Osteoblast (primary cell): ENCODE data around the gene R3HDM2. TPM values are rescaled to one million over a fixed set of nuclear protein-coding genes. Genes with fewer than 3 reads are reported as not detected.

Source experiments
- DNase-seq: peaks from one replicate; pipeline ENCODE4 v3.0.0; 2011; ENCODE audit warnings: low spot score, mixed read lengths; ENCODE audit not compliant: insufficient read length; ENCODE audit errors: missing footprints
- H2AFZ ChIP-seq: 2 replicates; pipeline ENCODE4 v1.6.0; 2011; ENCODE audit warnings: mild to moderate bottlenecking, low read length
- H3K27ac ChIP-seq: 2 replicates; pipeline ENCODE4 v1.5.1; 2011; ENCODE audit warnings: mild to moderate bottlenecking, low read depth, low read length, moderate library complexity
- H3K27me3 ChIP-seq: 2 replicates; pipeline ENCODE4 v1.6.0; 2012; ENCODE audit warnings: mild to moderate bottlenecking, control low read depth, inconsistent platforms, low read length, moderate library complexity; ENCODE audit not compliant: insufficient read depth
- H3K36me3 ChIP-seq: 2 replicates; pipeline ENCODE4 v1.5.1; 2011; ENCODE audit warnings: mild to moderate bottlenecking, low read length, control low read depth, moderate library complexity; ENCODE audit not compliant: insufficient read depth
- H3K4me1 ChIP-seq: 2 replicates; pipeline ENCODE4 v1.5.1; 2011; ENCODE audit warnings: mild to moderate bottlenecking, low read length, control low read depth, moderate library complexity; ENCODE audit not compliant: insufficient read depth
- H3K4me2 ChIP-seq: 2 replicates; pipeline ENCODE4 v1.6.0; 2011; ENCODE audit warnings: mild to moderate bottlenecking, low read length; ENCODE audit not compliant: insufficient read depth
- H3K4me3 ChIP-seq: fragments of 200-600 bp; sonication (generic); 3 replicates; pipeline ENCODE4 v1.5.1; 2012; ENCODE audit warnings: mild to moderate bottlenecking, low read length, inconsistent platforms; ENCODE audit not compliant: insufficient read depth
- H3K79me2 ChIP-seq: 2 replicates; pipeline ENCODE4 v1.6.0; 2012; ENCODE audit warnings: mild to moderate bottlenecking, low read length, control low read depth, inconsistent platforms; ENCODE audit not compliant: insufficient read depth
- H3K9me3 ChIP-seq: 2 replicates; pipeline ENCODE4 v1.5.1; 2011; ENCODE audit warnings: low read depth, low read length, control low read depth
- H4K20me1 ChIP-seq: 2 replicates; pipeline ENCODE4 v1.6.0; 2012; ENCODE audit warnings: mild to moderate bottlenecking, low read length, control low read depth; ENCODE audit not compliant: insufficient read depth
- total RNA-seq: library from RNA; depleted of rRNA; stranded (reverse); fragments of >200 nt; gene quantifications from 2 replicates; pipeline ENCODE4 v1.2.3, GENCODE V29; 2012
- TF ChIP-seq, protein P1 (sequence below): IDR thresholded peaks from 2 replicates; pipeline ENCODE4 v1.5.1; 2011; ENCODE audit warnings: mild to moderate bottlenecking, low read depth, low read length, moderate library complexity; ENCODE audit errors: extremely low read depth

Gene R3HDM2
- total RNA-seq, 1 donor: 23.2 TPM

DNA sequence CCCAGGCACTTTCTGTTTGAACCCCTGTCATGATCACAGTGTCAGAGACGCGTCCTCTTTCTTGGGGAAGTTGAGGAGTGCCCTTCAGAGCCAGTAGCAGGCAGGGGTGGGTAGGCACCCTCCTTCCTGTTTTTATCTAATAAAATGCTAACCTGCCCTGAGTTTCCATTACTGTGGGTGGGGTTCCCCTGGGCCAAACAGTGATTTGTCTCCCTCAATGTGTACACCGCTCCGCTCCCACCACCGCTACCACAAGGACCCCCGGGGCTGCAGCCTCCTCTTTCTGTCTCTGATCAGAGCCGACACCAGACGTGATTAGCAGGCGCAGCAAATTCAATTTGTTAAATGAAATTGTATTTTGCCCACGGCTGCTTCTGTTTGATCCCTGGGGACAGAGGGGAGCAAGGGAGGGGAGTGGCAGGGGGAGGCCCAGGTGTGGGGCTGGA is 196.2 kb downstream of the R3HDM2 start:
- H3K4me2 ChIP-seq: no peak overlapping the region
- peaks cover 37% of the 10 kb centered on the region for H3K36me3 ChIP-seq
- H4K20me1 ChIP-seq: peaks cover 45% of the 10 kb centered on the region
- peaks cover 49% of the 10 kb centered on the region for H3K4me1 ChIP-seq
- peak overlapping the region; percentile 72 for H3K27ac ChIP-seq
- TF ChIP-seq, protein P1, sequence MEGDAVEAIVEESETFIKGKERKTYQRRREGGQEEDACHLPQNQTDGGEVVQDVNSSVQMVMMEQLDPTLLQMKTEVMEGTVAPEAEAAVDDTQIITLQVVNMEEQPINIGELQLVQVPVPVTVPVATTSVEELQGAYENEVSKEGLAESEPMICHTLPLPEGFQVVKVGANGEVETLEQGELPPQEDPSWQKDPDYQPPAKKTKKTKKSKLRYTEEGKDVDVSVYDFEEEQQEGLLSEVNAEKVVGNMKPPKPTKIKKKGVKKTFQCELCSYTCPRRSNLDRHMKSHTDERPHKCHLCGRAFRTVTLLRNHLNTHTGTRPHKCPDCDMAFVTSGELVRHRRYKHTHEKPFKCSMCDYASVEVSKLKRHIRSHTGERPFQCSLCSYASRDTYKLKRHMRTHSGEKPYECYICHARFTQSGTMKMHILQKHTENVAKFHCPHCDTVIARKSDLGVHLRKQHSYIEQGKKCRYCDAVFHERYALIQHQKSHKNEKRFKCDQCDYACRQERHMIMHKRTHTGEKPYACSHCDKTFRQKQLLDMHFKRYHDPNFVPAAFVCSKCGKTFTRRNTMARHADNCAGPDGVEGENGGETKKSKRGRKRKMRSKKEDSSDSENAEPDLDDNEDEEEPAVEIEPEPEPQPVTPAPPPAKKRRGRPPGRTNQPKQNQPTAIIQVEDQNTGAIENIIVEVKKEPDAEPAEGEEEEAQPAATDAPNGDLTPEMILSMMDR: no peak
- DNase-seq: peak; percentile 82
- no peak overlapping the region for H2AFZ ChIP-seq
- H3K79me2 ChIP-seq: peaks cover 37% of the 10 kb centered on the region
- H3K27me3 ChIP-seq: peaks cover 14% of the 10 kb centered on the region
- H3K4me3 ChIP-seq: no peak overlapping the region
- no peaks in the 10 kb centered on the region for H3K9me3 ChIP-seq

DNA sequence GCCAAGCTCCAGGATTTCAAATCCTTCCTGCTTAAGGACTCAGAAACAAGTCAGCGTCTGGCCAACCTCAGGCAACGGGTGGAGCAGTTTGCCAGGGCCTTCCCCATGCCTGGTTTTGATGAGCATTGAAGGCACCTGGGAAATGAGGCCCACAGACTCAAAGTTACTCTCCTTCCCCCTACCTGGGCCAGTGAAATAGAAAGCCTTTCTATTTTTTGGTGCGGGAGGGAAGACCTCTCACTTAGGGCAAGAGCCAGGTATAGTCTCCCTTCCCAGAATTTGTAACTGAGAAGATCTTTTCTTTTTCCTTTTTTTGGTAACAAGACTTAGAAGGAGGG is 196.6 kb downstream of the R3HDM2 start:
- Histone ChIP-seq H2AFZ (no peak overlapping the region), H4K20me1 (peaks cover 45% of the 10 kb centered on the region), H3K4me2 (no peak overlapping the region), H3K4me3 (no peak overlapping the region), H3K27ac (peak overlapping the region; percentile 72), H3K79me2 (peaks cover 38% of the 10 kb centered on the region), H3K36me3 (peaks cover 37% of the 10 kb centered on the region), H3K27me3 (peaks cover 14% of the 10 kb centered on the region), H3K4me1 (peaks cover 47% of the 10 kb centered on the region), H3K9me3 (no peaks in the 10 kb centered on the region)
- TF ChIP-seq, protein P1: no peak
- DNase-seq: no peak

DNA sequence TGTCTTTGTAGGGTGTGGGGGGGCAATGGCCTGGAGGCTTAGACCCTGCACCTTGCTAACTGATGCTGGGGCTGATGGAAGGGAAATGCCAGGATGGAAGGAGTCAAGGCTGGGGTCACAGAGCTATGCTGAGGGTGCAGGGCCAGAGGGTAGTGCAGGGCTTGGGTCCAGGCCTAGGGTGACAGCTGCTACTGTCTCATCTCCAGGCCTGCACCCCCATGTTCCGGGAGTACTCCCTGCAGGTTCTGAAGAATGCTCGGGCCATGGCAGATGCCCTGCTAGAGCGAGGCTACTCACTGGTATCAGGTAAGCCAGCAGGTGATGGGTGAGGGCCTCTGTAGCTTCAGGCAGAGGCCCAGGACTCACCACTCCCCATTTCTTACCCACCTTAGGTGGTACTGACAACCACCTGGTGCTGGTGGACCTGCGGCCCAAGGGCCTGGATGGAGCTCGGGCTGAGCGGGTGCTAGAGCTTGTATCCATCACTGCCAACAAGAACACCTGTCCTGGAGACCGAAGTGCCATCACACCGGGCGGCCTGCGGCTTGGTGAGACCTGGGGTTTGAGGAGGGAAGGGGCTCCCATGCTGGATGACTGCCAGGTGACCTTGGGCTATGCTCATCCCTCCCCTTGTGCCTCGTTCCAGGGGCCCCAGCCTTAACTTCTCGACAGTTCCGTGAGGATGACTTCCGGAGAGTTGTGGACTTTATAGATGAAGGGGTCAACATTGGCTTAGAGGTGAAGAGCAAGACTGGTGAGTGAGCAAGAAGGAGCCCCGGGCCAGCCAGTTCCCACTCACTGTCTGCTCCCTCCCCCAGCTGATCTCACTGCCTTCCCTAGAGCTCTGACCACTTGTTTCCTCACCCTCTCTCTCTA is 197.2 kb downstream of the R3HDM2 start:
- H3K4me2 ChIP-seq: no peak overlapping the region
- peak; percentile 94 for DNase-seq
- peak overlapping the region; percentile 72 for H3K27ac ChIP-seq
- no peak overlapping the region for H3K4me3 ChIP-seq
- peaks cover 37% of the 10 kb centered on the region for H3K36me3 ChIP-seq
- TF ChIP-seq, protein P1: no peak
- no peaks in the 10 kb centered on the region for H3K9me3 ChIP-seq
- peaks cover 45% of the 10 kb centered on the region for H4K20me1 ChIP-seq
- peaks cover 38% of the 10 kb centered on the region for H3K79me2 ChIP-seq
- no peak overlapping the region for H2AFZ ChIP-seq
- H3K27me3 ChIP-seq: peaks cover 10% of the 10 kb centered on the region
- peaks cover 50% of the 10 kb centered on the region for H3K4me1 ChIP-seq

DNA sequence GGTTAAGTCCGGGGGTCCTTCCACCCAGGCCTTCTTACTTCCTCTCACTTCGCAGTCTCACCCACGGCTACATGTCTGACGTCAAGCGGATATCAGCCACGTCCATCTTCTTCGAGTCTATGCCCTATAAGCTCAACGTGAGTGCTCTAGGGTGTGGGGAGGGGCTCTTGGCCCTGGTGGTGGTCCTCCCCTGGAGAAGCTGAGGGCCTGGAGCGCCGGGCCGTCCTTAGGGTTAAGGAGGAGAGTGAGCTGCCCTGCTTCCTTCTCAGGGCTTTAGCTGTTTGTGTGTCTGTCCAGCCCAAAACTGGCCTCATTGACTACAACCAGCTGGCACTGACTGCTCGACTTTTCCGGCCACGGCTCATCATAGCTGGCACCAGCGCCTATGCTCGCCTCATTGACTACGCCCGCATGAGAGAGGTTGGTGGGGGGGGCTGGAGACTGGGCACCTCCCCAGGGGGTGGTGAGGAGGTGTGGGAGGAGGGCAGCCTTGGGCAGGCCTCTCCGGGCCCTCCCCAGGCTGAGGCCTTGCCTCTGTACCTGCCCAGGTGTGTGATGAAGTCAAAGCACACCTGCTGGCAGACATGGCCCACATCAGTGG is 198.6 kb downstream of the R3HDM2 start:
- H3K4me1 ChIP-seq: peaks cover 53% of the 10 kb centered on the region
- no peaks in the 10 kb centered on the region for H3K9me3 ChIP-seq
- DNase-seq: peak; percentile 75
- peaks cover 37% of the 10 kb centered on the region for H3K36me3 ChIP-seq
- no peak overlapping the region for H2AFZ ChIP-seq
- peaks cover 3% of the 10 kb centered on the region for H3K27me3 ChIP-seq
- H3K27ac ChIP-seq: peak overlapping the region; percentile 98
- no peak overlapping the region for H3K4me3 ChIP-seq
- peaks cover 45% of the 10 kb centered on the region for H4K20me1 ChIP-seq
- TF ChIP-seq, protein P1: no peak
- H3K79me2 ChIP-seq: peaks cover 38% of the 10 kb centered on the region
- no peak overlapping the region for H3K4me2 ChIP-seq
